Colonic mucosa (tissue), 4 donors: ENCODE data around the gene NEURL2. TPM values are rescaled to one million over a fixed set of nuclear protein-coding genes. Genes with fewer than 3 reads are reported as not detected.
"Not testable (repeated sequence)": the region's sequence is repeated elsewhere in the genome, so short reads cannot be mapped to it uniquely, and the experiment has no call there.

ENCODE experiments used
- DNase-seq: peaks from one replicate; pipeline ENCODE4 v3.0.0-alpha.2; 2020
- H3K27ac ChIP-seq: fragments of 200-600 bp; one replicate; pipeline ENCODE4 v1.8.0; 2021
- H3K27me3 ChIP-seq: fragments of 200-600 bp; one replicate; pipeline ENCODE4 v1.8.0; 2021
- H3K36me3 ChIP-seq: fragments of 200-600 bp; one replicate; pipeline ENCODE4 v1.8.0; 2021
- H3K4me1 ChIP-seq: fragments of 200-600 bp; one replicate; pipeline ENCODE4 v1.8.0; 2021; ENCODE audit warnings: mild to moderate bottlenecking
- H3K4me3 ChIP-seq: fragments of 200-600 bp; one replicate; pipeline ENCODE4 v1.8.0; 2021
- H3K9ac ChIP-seq, 2 donors: one replicate each; pipeline ENCODE4 v1.7.0; 2013; ENCODE audit warnings: control low read depth in 2 of 2, low read depth in 2 of 2, low read length in 2 of 2
- H3K9me3 ChIP-seq: fragments of 200-600 bp; one replicate; pipeline ENCODE4 v1.8.0; 2021
- CTCF ChIP-seq: fragments of 200-600 bp; IDR thresholded peaks from one replicate; pipeline ENCODE4 v1.8.0; 2022; ENCODE audit warnings: antibody characterized with exemption, mild to moderate bottlenecking
- intact Hi-C: fragments of 100-400 bp; cut with DNase I; formaldehyde crosslinking; loops from one replicate; pipeline ENCODE4 v1.14.1; 2022
- total RNA-seq, 2 donors: library from RNA; stranded (reverse); fragmentation: NEBNext Ultra II Directional in 1 of 2; extraction: Animal tissue kit (Norgen Biotek cat#: 25700) in 1 of 2; gene quantifications; one replicate each; pipeline ENCODE4 v1.2.1, GENCODE V29; 2021
- donor health status: healthy.
- donor health status: DM: no; HTN: no; CAD: no.
- donor health status: DM: no; HTN: no; CAD: no.

The NEURL2 gene
- total RNA-seq, 2 donors from 2014 or later: 3.5 to 4.0 TPM

GRCh38 chr20:45905505-45906079, 14.6 kb upstream of the NEURL2 start:
- DNase-seq: no peak
- intact Hi-C loops: no loop called here
- Histone ChIP-seq H3K27me3 (no peaks in the 10 kb centered on the region), H3K9ac (no peak overlapping the region), H3K27ac (no peak overlapping the region), H3K9me3 (no peaks in the 10 kb centered on the region), H3K4me3 (no peak overlapping the region), H3K4me1 (no peaks in the 10 kb centered on the region), H3K36me3 (no peaks in the 10 kb centered on the region)
- no peak for TF ChIP-seq CTCF

- intact Hi-C loops: no loop called here
- Histone ChIP-seq H3K4me1 (no peaks in the 10 kb centered on the region), H3K4me3 (no peak overlapping the region), H3K9ac (no peak overlapping the region), H3K27ac (no peak overlapping the region), H3K27me3 (no peaks in the 10 kb centered on the region), H3K9me3 (no peaks in the 10 kb centered on the region), H3K36me3 (no peaks in the 10 kb centered on the region)
- no peak for TF ChIP-seq CTCF
- no peak for DNase-seq
These were observed 13.8 kb upstream of the NEURL2 start for GRCh38 chr20:45904583-45905504.

- no peak overlapping the region for H3K27ac ChIP-seq
- no peak overlapping the region for H3K4me3 ChIP-seq
- H3K9ac ChIP-seq: no peak overlapping the region
- H3K27me3 ChIP-seq: no peaks in the 10 kb centered on the region
- no peaks in the 10 kb centered on the region for H3K36me3 ChIP-seq
- no peaks in the 10 kb centered on the region for H3K9me3 ChIP-seq
- intact Hi-C loops: no loop called here
- DNase-seq: no peak
- no peaks in the 10 kb centered on the region for H3K4me1 ChIP-seq
- TF ChIP-seq CTCF: no peak
These were observed 11.2 kb upstream of the NEURL2 start for GRCh38 chr20:45902199-45902701.

GRCh38 chr20:45901332-45901731, 10.3 kb upstream of the NEURL2 start:
- H3K9ac ChIP-seq, intact Hi-C loops, H3K4me1 ChIP-seq, H3K27ac ChIP-seq, H3K9me3 ChIP-seq, H3K27me3 ChIP-seq, DNase-seq, H3K4me3 ChIP-seq, H3K36me3 ChIP-seq: not testable (repeated sequence)

- Histone ChIP-seq H3K27ac (no peak overlapping the region), H3K4me3 (no peak overlapping the region), H3K4me1 (no peaks in the 10 kb centered on the region), H3K9ac (no peak overlapping the region), H3K9me3 (no peaks in the 10 kb centered on the region), H3K36me3 (peaks cover 7% of the 10 kb centered on the region), H3K27me3 (no peaks in the 10 kb centered on the region)
- DNase-seq: no peak
- intact Hi-C loops: no loop called here
- TF ChIP-seq CTCF: no peak
These were observed 8.2 kb upstream of the NEURL2 start for GRCh38 chr20:45899046-45899835.
